PFSK-1 (cell line): ENCODE results near the gene STX3.

Experiments used
- POLR2AphosphoS5 ChIP-seq: IDR thresholded peaks from 2 replicates; pipeline ENCODE4 v1.6.1; 2012; ENCODE audit warnings: low read depth, mild to moderate bottlenecking, control low read depth, low read length, moderate library complexity
- REST ChIP-seq, 2 experiments: IDR thresholded peaks; 2 replicates each; pipeline versions ENCODE4 v1.6.1 to v1.8.0; 2011 to 2012; ENCODE audit warnings: low read depth in 2 of 2, low read length in 2 of 2, control low read depth in 1 of 2, inconsistent platforms in 1 of 2, mild to moderate bottlenecking in 1 of 2, moderate library complexity in 1 of 2; ENCODE audit not compliant: insufficient read depth in 1 of 2
- SIN3A ChIP-seq: IDR thresholded peaks from 2 replicates; pipeline ENCODE4 v1.6.1; 2012; ENCODE audit warnings: mild to moderate bottlenecking, low read length, moderate library complexity, borderline replicate concordance; ENCODE audit not compliant: insufficient read depth
- TAF1 ChIP-seq: IDR thresholded peaks from 2 replicates; pipeline ENCODE4 v1.6.1; 2012; ENCODE audit warnings: low read length, control low read depth, borderline replicate concordance; ENCODE audit not compliant: insufficient read depth

DNA sequence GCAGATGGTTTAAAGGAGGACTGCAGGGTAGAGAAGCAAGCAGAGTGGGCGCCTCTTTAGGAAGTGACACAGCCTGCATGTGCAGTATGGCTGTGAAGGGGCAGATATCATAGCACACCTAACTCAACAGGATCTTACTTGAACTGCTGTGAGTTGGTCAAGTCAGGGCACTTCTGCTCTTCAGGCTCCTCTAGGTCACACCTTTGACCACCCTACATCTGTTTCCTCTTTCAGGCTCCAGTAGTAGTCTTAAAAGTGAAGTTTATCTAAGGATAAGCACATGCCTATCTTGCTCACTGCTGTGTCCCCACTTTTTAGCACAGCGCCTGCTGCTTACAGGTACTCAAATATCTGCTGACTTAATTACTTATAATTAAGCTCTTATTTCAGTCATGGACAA is 48.9 kb downstream of the STX3 start:
- TF ChIP-seq TAF1 (no peak), REST (IDR thresholded peaks at IDR 0.05; ENCODE audit: insufficient read depth in 1 of 2, low read depth in 2 of 2, low read length in 2 of 2) (no peak), POLR2AphosphoS5 (no peak), SIN3A (no peak)
